GM19025 (cell line): ENCODE data around the gene YAF2.
A peak's percentile ranks its signal among the peaks of the same experiment; 100 is the strongest.
"Not testable (repeated sequence)": the region's sequence is repeated elsewhere in the genome, so short reads cannot be mapped to it uniquely, and the experiment has no call there.

Source experiments
- ATAC-seq: cut with Tn5 transposase; IDR thresholded peaks from one replicate; pipeline ENCODE4 v1.9.1; 2021; ENCODE audit warnings: mild to moderate bottlenecking, low read depth, moderate library complexity; ENCODE audit not compliant: unreplicated experiment

The YAF2 gene

DNA sequence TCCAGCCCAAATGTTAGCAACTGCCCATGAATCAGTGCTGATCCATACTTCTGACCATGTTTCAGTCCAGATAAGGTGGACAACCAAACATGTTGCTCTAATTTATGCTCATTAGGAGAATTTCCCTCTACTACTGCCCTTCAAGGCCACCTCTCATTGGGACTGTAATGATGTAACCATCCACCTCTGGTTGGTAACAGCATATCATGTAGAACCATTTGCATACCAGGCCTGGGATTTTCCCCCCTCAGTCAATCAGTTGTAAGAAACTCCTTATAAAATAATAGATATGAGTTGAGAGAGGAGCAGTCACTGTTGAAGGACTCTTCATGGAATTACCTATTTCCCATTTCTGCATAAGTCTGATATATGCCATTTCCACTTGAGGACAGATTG is 17.8 kb upstream of the YAF2 start:
- ATAC-seq = no peak

DNA sequence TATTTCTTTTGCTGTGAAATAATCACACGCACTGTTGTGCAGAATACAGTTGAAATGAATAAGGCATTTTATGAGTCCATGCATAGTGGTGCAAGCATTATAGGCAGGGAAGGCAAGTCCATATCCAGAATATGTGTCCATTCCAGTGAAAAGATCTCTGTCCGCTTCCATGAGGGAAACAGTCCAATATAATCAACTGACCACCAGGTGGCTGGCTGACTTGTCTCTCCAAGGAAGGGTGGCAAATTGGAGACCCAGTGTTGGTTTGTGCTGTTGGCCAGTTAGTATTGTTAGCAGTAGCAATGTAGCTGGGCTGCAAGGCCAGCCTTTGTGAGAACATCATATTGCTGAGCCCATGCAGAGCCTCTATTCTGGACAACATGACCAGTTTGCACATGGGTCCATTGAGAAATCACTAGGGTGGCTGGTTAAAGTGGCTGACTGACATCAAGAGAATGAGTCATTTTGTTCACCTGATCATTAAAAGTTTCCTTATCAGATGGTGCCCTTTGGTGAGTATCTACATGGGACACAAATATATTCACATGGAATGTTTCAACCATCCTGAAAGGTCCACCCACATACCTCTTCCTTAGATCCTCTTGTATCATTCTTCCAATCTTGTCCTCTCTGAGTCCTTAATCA is 17.3 kb upstream of the YAF2 start:
- ATAC-seq = no peak

DNA sequence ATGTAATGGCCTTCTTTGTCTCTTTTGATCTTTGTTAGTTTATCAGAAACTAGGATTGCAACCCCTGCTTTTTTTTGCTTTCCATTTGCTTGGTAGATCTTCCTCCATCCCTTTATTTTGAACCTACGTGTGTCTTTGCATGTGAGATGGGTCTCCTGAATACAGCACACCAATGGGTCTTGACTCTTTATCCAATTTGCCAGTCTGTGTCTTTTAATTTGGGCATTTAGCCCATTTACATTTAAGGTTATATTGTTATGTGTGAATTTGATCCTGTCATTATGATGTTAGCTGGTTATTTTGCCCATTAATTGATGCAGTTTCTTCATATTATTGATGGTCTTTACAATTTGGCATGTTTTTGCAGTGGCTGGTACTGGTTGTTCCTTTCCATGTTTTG is 14.6 kb upstream of the YAF2 start:
- ATAC-seq = not testable (repeated sequence)

DNA sequence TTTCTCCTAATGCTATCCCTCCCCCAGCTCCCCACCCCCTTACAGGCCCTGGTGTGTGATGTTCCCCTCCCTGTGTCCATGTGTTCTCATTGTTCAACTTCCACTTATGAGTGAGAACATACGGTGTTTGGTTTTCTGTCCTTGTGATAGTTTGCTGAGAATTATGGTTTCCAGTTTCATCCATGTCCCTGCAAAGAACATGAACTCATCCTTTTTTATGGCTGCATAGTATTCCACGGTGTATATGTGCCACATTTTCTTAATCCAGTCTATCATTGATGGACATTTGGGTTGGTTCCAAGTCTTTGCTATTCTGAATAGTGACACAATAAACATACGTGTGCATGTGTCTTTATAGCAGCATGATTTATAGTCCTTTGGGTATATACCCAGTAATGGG is 11.0 kb upstream of the YAF2 start:
- not testable (repeated sequence) for ATAC-seq

DNA sequence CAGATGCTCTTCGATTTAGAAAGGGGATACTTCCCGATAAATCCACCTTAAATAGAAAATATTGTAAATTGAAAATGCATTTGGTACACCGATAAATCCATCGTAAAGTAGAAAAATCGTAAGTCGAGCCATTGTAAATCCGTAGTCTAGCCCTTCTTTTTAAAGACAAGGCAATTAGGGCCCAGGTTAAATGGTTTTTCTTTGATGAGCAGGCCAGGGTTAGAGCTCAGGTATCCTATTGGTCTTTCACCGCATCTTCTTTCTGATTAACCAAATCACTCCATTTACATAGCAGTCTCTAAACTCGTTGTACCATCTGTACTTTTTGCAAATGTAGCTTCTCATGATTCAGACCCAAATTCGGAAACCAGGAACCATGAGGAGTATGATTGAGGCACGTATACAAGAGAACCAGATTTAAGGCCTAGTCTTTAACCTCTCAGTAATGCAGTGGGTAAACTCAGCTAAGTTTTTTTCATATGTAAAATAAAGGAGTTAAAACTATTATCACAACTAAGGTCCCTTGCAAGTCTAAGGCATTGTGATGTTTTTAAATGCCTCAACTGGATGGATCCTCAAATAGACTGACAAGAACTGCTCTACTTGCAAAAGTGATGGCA is 2.2 kb upstream of the YAF2 start:
- no peak for ATAC-seq

DNA sequence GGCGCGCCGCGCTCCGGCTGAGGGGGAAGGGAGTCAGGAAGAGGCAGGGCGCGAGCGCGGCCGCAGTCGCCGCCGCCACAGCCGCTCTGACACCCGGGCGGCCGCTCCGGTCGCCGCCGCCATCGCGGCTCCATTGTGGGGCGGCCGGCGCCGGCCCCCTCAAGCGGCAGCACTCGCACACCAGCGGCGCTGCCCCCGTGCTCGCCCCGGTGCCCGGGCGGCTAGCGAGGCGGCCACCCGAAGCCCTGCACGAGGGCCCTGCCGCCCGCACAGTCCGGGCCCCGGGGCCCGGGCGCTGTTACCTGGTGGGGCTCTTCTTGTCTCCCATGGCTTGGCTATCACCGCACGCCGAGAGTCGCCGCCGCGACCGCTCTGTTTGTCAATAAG is 202 bp downstream of the YAF2 start:
- ATAC-seq = peak; percentile 34

DNA sequence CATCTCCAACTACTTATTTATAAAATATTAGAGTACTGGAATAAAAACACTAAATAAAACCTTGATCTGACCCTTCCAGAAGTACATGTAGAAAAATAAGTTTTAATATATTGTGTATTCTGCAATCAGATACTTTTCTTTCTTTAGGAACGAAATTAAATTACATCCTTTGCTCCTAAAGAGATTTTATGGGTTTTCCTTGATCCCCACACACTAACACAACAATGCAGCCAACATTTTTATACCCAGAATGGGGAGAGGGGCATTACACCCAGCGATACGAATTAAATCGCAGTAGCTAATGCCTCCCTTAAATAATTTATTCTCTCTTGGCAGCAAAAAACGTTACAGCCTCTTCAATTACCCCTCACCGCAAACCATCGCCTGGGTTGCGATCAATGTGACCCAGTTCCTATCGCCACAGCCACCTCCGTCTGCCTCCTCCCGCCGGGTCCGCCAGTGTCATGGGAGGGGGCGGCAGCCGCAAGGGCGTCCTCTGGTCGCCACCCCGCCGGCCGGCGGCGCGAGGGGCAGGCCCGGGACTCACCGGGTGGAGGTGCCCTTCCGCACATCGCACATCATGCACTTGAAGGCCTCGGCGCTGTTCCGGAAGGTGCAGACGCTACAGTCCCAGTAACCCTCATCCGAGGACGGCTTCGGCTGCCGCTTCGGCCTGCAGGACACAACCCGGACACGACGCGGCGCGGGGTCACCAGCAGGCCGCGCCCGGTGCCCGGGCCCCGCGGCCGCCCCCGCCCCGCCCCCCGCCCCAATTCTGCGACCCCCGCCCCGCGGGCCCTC is 796 bp downstream of the YAF2 start:
- ATAC-seq = peak; percentile 71

DNA sequence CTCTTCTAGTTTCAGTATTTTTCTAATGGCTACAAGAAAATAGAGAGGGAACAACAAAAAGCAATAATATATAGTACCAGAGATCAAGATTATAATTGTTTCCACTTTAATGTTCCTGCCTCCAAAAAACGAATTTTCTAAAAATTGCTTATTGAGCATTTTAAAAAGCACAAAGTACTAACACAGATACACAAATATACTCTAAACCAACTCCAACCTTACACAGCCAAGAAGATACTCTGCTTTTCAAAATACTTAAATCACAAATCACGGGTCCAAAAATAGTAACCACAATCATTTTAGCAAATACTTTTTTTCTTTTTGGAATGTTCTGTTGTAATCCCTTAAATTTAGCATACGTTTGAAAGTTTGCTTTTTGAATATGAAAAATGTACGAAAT is 2.0 kb downstream of the YAF2 start:
- ATAC-seq = no peak

DNA sequence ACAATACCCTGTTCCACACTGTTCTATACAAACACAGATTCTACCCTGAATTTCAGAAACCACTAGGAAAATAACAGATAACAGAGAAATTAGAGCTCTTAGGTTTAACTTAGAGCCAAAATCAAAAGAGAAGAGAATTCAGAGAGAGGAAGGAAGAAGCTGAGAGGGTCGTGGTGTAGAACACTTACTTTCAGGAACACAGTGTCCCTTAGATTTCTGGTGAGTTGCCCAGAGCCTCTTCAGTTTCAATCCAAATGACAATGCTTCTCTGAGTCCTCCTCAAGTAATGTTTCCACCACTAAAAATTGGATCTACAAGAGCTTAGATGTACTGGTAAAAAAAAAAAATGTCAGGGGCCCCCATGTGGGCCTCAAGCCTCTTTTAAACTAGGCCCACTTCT is 2.6 kb downstream of the YAF2 start:
- no peak for ATAC-seq

DNA sequence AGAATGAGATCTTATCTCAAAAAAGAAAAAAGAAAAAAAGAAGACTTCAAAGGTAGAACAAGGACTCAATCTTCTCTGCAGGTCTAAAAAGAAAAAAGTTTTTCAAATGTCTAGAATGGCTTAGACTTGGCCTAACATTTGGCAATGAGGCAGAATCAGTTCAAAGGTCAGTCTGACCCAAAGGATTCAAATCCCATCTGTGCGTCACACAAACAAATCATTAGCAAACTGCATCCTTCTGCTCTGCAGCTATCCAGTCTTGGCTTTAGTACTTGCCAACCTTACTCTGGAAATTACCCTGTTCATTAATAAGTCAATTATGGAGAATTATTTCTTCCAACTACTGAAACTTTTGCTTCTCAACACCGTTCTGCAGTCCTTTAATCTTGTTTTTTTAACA is 3.1 kb downstream of the YAF2 start:
- ATAC-seq = no peak

DNA sequence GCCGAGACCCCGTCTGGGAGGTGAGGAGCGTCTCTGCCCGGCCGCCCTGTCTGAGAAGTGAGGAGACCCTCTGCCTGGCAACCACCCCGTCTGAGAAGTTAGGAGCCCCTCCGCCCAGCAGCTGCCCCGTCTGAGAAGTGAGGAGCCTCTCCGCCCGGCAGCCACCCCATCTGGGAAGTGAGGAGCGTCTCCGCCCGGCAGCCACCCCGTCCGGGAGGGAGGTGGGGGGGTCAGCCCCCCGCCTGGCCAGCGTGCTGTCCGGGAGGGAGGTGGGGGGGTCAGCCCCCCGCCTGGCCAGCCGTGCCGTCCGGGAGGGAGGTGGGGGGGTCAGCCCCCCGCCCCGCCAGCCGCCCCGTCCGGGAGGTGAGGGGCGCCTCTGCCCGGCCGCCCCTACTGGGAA is 10.5 kb downstream of the YAF2 start:
- not testable (repeated sequence) for ATAC-seq

DNA sequence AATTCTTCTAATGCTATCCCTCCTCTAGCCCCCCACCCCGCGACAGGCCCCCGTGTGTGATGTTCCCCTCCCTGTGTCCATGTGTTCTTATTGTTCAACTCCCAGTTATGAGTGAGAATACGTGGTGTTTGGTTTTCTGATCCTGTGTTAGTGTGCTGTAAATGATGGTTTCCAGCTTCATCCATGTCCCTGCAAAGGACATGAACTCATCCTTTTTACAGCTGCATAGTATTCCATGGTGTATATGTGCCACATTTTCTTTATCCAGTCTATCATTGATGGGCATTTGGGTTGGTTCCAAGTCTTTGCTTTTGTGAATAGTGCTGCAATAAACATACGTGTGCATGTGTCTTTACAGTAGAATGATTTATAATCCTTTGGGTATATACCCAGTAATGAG is 13.5 kb downstream of the YAF2 start:
- ATAC-seq = not testable (repeated sequence)

DNA sequence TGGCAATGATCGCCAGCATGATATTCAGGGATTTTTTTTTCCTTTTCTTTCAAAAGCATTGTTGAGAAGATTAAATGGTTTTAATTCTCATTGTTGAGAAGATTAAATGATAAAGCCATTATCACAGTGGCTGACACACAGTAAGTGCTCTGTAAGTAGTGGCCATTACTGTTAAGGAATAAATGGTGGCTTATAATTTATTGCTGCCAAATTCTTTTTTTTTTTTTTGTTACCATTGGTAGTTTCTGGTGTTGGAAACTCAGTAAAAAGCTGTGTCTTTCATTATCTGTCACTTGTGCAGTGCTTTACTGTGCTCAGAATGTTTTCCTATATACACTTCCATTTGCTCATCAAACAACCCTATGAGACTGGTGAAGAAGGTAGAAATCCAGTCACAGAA is 15.3 kb downstream of the YAF2 start:
- no peak for ATAC-seq

DNA sequence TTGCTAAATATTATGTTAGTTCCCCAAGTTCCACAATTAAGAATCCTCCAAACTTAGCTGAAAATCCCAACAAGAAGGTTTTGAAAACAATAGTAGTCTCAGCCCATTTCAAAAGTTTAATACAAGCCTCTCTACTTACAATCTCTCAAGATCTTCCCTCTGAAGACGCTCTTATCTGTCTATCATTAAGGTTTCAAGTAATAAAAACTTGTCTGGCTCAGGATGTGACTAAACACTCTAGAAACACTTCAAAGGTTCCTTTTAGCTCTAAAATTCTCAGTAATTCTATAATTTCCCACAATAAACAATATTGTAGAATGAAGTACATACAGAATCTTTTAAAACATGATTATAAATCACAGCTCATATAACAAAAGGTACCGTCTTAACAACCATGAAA is 16.3 kb downstream of the YAF2 start:
- ATAC-seq = no peak

DNA sequence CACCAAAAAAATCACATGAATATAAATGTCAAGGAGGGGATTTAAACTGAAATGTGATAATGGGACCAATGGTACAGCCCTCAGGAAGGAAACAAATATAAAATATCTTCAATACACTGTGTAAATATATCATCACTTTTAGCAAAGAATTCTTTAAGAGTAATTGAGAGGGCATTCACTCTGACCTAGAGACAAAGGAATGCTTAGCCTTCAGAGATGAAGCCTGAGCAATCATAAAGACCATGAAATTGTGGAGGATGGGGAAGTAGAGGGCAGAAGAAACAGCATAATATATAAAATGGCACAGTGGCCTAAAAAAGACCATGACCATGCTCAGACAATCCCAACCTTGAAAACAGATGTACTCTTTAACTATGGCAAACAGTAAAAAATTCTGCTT is 20.4 kb downstream of the YAF2 start:
- ATAC-seq = no peak

DNA sequence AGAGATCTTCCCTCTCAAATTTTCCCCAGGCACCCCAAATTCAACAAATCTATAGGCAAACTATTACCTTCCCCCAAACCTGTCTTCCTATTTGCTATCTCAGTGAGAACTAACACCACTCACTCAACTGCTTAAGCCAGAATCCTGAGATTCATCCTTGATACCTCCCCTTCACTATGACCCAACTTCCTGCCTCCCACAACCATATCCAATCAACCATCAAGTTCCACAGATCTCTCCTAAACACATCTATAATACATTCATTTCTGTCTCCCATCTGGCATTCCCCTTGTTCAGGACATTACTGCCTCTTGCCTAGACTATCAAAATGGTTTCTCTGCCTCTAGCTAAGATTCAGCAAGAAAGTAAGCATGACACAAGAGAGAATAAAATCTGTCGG is 21.3 kb downstream of the YAF2 start:
- no peak for ATAC-seq

DNA sequence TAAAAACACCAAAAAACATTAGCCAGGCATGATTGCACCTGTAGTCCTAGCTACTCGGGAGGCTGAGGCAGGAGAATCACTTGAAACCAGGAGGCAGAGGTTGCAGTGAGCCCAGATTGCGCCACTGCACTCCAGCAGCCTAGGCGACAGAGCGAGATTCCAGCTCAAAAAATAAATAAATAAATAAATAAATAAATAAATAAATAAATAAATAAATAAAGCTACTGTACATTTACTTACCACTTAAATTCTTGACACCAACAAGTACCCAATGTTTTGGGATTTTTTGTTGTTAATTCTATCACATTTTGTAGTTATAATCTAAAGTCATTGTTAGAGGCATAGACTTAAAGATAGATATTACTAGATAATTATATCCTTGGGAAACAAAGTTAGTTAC is 22.3 kb downstream of the YAF2 start:
- not testable (repeated sequence) for ATAC-seq

DNA sequence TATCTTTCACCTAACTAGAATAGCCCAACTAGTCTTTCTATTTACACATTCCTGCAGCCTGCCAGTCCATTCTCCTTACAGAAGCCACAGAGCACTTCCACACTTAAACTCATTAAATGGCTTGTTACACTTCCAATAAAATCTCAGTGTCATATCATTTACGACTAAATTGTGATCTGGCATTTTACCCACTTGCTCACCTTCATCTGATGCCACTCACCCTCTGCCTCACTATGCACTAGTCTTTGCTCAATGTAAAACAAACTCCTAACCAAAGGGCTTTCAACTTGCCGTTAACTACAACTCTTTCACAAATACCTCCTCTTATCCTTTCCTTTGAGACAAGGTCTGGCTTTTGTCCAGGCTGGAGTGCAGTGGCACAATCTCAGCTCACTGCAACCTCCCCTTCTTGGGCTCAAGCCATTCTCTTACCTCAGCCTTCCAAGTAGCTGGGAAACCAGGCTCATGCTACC is 24.1 kb downstream of the YAF2 start:
- no peak for ATAC-seq

DNA sequence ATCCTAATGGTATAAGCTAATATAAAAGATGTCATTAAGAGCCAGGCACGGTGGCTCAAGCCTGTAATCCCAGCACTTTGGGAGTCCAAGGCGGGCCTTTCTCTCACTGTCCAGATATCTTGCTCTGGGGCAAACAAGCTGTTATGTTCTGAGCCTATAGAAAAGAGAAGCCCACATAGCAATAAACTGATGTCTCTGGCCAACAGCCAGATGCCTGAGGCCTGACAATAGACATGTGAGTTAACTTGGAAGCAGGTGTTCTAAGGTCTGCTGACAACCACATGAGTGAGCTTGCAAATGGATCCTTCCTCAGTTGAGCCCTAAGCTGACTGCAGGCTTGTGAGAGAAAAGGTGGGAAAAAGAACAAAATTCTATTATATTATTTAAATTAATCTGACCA is 25.0 kb downstream of the YAF2 start:
- ATAC-seq = no peak

DNA sequence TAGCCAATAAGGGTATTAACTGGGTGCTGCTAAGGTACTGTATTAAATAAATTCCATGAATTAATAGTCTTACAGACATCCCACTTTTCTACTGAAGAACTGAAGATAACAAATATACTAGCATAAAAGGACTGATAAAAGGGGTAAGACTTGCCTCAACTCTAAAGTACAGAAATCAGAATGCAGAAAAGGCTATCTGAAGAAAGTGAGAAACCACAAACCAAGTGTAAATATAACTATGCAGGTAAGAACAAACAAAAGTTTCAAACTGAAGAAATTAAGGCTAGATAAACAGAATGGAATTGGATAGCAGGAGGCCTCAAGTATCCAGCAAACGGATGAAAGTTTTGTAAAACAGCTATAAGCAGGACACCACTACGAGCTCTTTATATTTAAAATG is 29.5 kb downstream of the YAF2 start:
- ATAC-seq = no peak

DNA sequence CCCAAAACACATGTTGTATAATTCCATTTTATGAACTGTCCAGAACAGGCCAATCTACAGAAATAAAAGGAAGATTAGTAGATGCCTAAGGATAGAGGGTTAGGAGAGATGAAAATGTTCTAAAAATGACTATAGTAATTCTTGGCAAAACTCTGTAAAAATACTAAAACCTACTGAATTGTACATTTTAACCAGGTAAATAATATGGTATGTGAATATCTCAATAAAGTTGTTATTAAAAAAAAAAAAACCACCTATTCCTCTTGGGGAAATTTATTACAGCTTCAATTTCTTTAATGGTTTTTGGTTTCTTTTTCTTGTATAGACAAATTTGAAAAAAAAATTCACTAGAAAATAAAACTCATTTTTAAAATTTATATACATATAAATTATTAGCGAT is 33.2 kb downstream of the YAF2 start:
- ATAC-seq = no peak

DNA sequence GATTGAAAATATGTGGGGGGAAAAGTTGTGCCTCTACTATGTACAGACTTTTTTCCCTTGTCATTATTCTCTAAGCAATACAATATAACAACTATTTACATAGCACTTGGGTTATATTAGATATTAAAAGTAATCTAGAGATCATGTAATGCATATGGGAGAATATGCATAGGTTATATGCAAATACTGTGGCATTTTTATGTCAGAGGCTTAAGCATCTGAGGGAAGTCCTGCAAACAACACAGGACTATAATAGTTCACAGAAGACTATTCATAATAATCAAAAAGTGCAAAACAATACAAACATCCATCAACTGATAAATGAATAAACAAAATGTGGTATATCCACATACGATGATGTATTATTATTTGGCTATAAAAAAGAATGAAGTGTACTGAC is 33.7 kb downstream of the YAF2 start:
- no peak for ATAC-seq
